Mesothelial cell of epicardium (in vitro differentiated cells): Measurements from ENCODE around the gene MAPK9. TPM values are rescaled to one million over a fixed set of nuclear protein-coding genes. Genes with fewer than 3 reads are reported as not detected.
A peak's percentile ranks its signal among the peaks of the same experiment; 100 is the strongest.

Experiments used
- DNase-seq, 2 experiments: peaks; one replicate each; pipeline ENCODE4 v3.0.0; 2021; ENCODE audit warnings: low spot score in 2 of 2; ENCODE audit not compliant: unreplicated experiment in 2 of 2
- H3K27ac Mint-ChIP-seq: 2 replicates; pipeline ENCODE4 v1.8.0; 2021; ENCODE audit warnings: mixed read lengths
- H3K27me3 Mint-ChIP-seq: 2 replicates; pipeline ENCODE4 v1.8.0; 2021; ENCODE audit warnings: low read depth, mixed read lengths
- H3K36me3 Mint-ChIP-seq: 2 replicates; pipeline ENCODE4 v1.8.0; 2021; ENCODE audit warnings: mixed read lengths
- H3K4me1 Mint-ChIP-seq: 2 replicates; pipeline ENCODE4 v1.8.0; 2021; ENCODE audit warnings: mixed read lengths
- H3K4me3 Mint-ChIP-seq: 2 replicates; pipeline ENCODE4 v1.8.0; 2021; ENCODE audit warnings: mild to moderate bottlenecking, moderate library complexity, mixed read lengths
- H3K9me3 Mint-ChIP-seq: 2 replicates; pipeline ENCODE4 v1.8.0; 2021; ENCODE audit warnings: mixed read lengths
- CTCF ChIP-seq: fragments of 200-600 bp; sonication (generic); IDR thresholded peaks from one replicate; pipeline ENCODE4 v1.5.0; 2021; ENCODE audit warnings: antibody characterized with exemption; ENCODE audit not compliant: unreplicated experiment
- total RNA-seq: library from RNA; stranded (reverse); gene quantifications from 3 replicates; pipeline ENCODE4 v1.2.1, GENCODE V29; 2021

The MAPK9 gene
- total RNA-seq, 1 donor from 2014 or later: 35.7 TPM

- TF ChIP-seq CTCF: no peak
- H3K27me3 Mint-ChIP-seq: no peaks in the 10 kb centered on the region
- peaks cover 22% of the 10 kb centered on the region for H3K4me1 Mint-ChIP-seq
- H3K27ac Mint-ChIP-seq: no peak overlapping the region
- no peak overlapping the region for H3K4me3 Mint-ChIP-seq
- H3K36me3 Mint-ChIP-seq: peaks cover 8% of the 10 kb centered on the region
- no peaks in the 10 kb centered on the region for H3K9me3 Mint-ChIP-seq
- no peak for DNase-seq
Observed at GRCh38 chr5:180332861-180333260, 41.0 kb upstream of the MAPK9 start.

GRCh38 chr5:180332051-180332517 lies 40.2 kb upstream of the MAPK9 start:
- DNase-seq: no peak
- peaks cover 22% of the 10 kb centered on the region for H3K4me1 Mint-ChIP-seq
- H3K36me3 Mint-ChIP-seq: peaks cover 8% of the 10 kb centered on the region

GRCh38 chr5:180331647-180331950 lies 39.7 kb upstream of the MAPK9 start:
- Mint-ChIP-seq H3K4me1 (peaks cover 22% of the 10 kb centered on the region), H3K27me3 (no peaks in the 10 kb centered on the region), H3K4me3 (no peak overlapping the region), H3K9me3 (no peaks in the 10 kb centered on the region), H3K27ac (peak overlapping the region; percentile 68), H3K36me3 (peaks cover 8% of the 10 kb centered on the region)
- no peak for TF ChIP-seq CTCF
- DNase-seq: no peak

More at GRCh38 chr5:180332051-180332517, 40.2 kb upstream of the MAPK9 start:
- TF ChIP-seq CTCF: no peak
- Mint-ChIP-seq H3K27ac (peak overlapping the region; percentile 21), H3K27me3 (no peaks in the 10 kb centered on the region), H3K9me3 (no peaks in the 10 kb centered on the region), H3K4me3 (no peak overlapping the region)

GRCh38 chr5:180330810-180331646 lies 39.1 kb upstream of the MAPK9 start:
- no peaks in the 10 kb centered on the region for H3K9me3 Mint-ChIP-seq
- peak overlapping the region; percentile 68 for H3K27ac Mint-ChIP-seq
- no peaks in the 10 kb centered on the region for H3K27me3 Mint-ChIP-seq
- peaks cover 22% of the 10 kb centered on the region for H3K4me1 Mint-ChIP-seq
- no peak overlapping the region for H3K4me3 Mint-ChIP-seq
- no peak for DNase-seq
- no peak for TF ChIP-seq CTCF
- peaks cover 4% of the 10 kb centered on the region for H3K36me3 Mint-ChIP-seq

- Mint-ChIP-seq H3K27me3 (no peaks in the 10 kb centered on the region), H3K27ac (peak overlapping the region; percentile 68), H3K9me3 (no peaks in the 10 kb centered on the region), H3K4me1 (peaks cover 22% of the 10 kb centered on the region), H3K4me3 (no peak overlapping the region), H3K36me3 (peaks cover 4% of the 10 kb centered on the region)
- TF ChIP-seq CTCF: no peak
- no peak for DNase-seq
Observed at GRCh38 chr5:180330270-180330648, 38.4 kb upstream of the MAPK9 start.
